Non-pigmented ciliary epithelial cell (primary cell): ENCODE results near the gene HGFAC.
"Not testable (repeated sequence)": the region's sequence is repeated elsewhere in the genome, so short reads cannot be mapped to it uniquely, and the experiment has no call there.

Experiments
- DNase-seq: peaks from one replicate; pipeline ENCODE4 v3.0.0-alpha.2; 2010; ENCODE audit warnings: low read depth

HGFAC gene

GRCh38 chr4:3411190-3411589 is 30.6 kb upstream of the HGFAC start:
- not testable (repeated sequence) for DNase-seq

- no peak for DNase-seq
These were observed 30.1 kb upstream of the HGFAC start for GRCh38 chr4:3411676-3412075.

DNA sequence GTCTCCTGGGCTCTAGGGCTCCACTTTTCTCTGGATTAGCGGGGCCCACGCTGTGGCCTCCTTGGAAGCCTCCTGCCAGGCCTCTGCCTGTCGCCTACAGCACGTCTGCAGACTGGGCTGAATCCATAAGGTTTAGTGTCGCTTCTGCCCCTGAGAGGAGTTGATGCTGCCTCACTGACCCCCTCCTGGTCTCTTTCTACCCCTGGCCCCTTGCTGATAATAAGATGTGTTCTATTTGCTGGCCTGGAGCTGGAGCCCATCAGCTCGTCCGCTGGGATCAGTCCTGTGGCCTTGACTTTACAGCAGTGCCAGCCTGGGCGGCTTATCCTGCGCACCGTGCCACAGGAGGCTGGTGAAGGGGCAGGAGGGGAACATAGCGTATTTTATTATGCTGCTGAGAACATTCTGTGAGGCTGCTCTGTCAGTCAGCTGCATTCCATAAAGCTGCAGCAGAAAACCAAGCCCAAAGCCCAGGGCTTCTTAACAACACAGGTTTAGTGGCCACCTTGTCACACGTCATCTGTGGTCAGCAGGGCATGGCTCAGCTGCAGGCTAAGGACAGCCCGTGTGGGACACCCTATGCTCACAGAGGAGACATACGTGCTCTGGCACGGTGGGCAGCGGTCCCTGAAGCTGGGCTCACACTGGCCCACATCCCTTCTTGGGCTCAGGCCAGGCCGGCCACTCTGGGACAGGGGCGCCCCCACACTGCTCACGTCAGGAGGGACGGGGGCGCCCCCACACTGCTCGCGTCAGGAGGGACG is 29.3 kb upstream of the HGFAC start:
- no peak for DNase-seq

DNA sequence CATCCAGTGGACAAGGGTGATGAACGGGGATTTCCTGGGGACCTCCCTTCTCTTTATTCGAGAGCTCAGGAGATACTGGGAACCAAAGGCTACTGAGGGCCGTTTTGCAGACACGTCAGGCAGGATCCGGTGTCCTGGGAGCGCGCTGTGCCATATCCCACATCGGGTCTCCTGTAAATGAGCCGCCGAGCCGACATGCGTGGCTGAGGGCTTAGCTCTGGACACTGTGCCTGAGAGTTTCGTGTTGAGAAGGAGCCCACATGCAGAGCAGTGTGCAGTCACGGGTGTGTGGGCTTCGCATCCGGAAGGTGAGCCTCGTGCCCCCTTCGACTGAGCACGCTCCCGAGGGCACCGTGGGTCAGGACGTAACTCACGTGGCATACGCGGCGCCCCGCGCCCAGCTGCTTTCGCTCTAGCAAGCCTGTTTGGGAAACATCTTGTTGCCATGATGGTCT is 28.5 kb upstream of the HGFAC start:
- DNase-seq: no peak

GRCh38 chr4:3413675-3414420 is 27.9 kb upstream of the HGFAC start:
- no peak for DNase-seq

- no peak for DNase-seq
These were observed 27.1 kb upstream of the HGFAC start for GRCh38 chr4:3414421-3415279.

GRCh38 chr4:3415471-3416141 is 26.2 kb upstream of the HGFAC start:
- DNase-seq: no peak

- no peak for DNase-seq
These were observed 25.5 kb upstream of the HGFAC start for GRCh38 chr4:3416270-3416669.

GRCh38 chr4:3416821-3417221 is 24.9 kb upstream of the HGFAC start:
- no peak for DNase-seq

- no peak for DNase-seq
These were observed 24.3 kb upstream of the HGFAC start for GRCh38 chr4:3417448-3417847.

GRCh38 chr4:3418029-3418762 is 23.6 kb upstream of the HGFAC start:
- no peak for DNase-seq

DNA sequence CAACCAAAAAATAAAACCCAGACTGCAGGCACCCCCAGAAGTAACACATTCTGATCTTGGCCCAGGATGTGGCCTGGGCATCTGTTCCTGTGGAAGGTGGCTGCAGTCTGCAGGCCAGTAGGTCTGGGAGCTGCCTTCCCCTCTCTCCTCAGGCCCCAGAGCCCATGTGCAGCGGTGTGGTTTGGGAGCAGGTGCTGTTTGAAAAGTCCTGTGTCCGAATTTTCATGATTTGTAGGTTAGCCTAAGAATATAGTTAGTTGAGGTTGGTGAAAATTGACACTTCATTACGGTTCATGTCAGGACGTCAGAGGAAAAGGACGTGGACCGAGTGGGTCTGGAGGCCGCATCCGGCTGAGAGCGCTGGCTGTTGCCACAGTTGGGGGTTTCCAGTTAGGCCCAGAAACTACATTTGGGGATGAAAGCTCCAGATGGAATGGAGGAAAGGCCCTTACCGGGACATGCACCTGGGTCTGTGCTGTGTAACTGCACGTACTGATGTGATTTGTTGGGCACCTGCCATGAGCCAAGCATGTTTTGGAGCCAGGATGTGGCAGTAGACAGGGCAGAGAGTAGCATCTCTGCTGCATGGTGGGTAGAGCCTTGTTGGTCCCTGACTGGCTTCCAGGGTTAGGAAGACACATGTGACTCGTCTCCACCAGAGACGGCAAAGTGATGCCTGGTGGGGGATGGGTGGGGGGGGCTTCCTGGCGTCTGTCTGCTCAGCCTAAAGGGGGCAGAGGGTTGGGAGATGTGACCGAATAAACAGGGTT is 21.7 kb upstream of the HGFAC start:
- no peak for DNase-seq

DNA sequence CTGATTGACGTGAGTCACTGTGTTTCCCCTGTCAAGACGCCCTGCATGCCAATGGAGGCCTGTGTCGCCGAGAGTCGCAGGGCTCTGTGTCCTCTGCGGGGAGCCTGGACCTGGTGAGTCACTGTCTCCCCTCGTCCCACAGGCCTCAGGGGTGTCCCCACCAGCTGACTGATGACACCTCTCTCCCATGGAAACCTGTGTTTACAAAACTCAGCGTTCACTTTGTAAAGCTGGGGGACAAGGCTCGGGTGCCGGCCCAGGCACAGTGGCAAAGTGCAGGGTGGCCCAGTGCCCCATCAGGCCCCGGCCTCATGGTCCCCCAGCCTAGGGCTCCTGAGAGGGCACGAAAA is 21.2 kb upstream of the HGFAC start:
- no peak for DNase-seq

DNA sequence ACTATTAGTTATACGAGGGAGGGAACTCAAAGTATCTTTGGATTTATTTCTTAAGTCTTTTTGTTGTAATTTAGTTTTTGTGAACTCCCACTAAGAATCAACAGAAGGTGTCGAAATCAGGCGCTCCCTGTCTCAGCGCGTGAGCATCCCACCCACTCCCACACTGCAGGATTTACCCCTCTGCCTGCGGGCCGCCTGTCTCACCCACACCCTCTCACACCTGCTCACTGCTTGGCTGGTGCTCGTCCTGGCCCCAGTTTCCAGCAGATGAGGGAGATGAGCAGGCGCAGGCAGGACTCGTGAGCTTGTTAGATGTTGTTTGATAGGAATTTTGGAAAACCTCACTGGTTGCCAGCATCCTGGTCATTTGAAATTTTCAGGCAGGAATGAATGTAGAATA is 20.8 kb upstream of the HGFAC start:
- DNase-seq: no peak

DNA sequence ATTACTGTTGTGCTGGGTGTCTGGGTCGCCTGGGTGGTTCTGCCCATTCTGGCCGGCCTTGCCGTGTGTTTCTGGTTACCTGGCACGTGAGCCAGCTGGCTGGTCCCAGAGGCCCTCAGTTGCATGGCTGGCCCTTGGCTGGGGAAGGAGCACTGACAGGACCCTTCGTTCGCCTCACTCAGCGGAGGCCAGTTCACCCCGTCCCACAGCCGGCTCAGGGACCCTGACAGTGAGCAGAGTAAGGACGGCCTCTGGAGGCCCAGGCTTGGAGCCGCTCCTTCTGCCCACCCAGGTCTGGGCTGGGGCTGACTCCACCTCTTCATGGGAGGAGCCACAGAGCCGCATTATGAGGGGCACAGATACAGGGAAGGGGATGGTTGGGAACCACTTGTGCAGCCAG is 20.3 kb upstream of the HGFAC start:
- no peak for DNase-seq

GRCh38 chr4:3422241-3422801 is 19.4 kb upstream of the HGFAC start:
- no peak for DNase-seq

- no peak for DNase-seq
These were observed 18.9 kb upstream of the HGFAC start for GRCh38 chr4:3422808-3423297.

DNA sequence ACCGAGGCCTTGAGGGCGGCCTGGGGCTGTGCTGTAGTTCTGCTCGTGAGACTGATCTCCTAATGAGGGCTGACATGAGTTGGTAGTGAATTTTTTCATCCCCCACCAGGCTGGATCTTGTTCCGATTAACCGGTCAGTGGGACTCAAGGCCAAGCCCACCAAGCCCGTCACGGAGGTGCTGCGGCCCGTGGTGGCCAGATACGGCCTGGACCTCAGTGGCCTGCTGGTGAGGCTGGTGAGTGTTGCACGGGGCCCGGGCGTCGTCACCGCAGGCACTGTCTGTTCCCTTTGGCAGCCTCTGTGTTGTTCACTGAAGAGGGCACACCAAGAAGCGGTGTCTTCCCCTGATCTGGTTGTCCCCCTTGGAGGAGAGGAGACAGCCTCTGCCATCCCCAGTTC is 18.4 kb upstream of the HGFAC start:
- DNase-seq: no peak

DNA sequence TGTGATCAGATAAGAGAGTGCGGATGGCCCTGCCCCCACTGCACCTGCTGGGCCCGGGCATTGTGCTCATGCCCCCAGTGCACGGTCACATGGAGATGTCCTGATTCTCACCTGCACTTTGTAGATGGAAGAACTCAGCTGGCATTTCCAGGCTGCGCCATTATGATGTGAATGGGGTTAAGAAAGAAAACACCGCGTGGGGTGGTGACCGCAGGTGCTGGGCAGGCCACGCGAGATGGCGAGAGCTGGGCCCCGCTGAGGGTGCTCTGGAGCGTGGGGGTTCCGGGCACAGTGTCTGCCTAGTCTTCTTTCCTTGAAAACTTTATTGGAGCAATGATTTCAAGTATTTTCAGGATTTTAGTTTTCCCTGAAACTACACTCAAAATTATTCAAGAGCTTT is 17.8 kb upstream of the HGFAC start:
- DNase-seq: no peak

DNA sequence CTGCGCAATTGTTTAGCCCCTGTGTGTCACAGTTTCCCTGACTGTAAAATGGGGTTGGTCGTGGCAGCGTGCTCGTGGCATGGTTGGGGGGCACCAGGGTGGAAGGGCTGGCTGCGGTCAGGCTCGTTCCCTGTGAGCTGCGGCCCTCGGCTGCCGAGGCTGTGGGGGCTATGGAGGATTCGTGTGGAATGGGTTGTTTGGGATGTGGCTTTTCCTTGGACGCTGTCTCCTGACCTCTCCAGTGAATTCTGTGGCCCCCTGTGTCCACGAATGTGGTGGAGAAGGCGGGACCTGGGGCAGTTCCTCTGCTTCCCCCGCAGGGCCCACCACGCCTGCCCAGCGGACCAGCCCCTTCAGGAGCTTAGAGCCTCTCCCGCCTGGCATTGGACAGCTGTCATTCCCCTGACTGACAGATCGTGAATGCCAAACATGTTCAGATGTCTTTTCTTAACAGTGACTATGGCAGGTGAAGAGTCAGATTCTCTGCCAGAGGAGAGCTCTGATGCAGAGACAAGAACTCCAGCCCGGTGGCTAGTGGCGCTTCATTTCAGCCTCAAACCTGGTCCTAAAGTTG is 17.2 kb upstream of the HGFAC start:
- DNase-seq: no peak
